Chondrocyte (in vitro differentiated cells): ENCODE results near the gene FBXL16. TPM values are rescaled to one million over a fixed set of nuclear protein-coding genes. Genes with fewer than 3 reads are reported as not detected.

Experiments used
- DNase-seq: peaks from one replicate; pipeline ENCODE4 v3.0.0; 2021; ENCODE audit warnings: mixed read lengths, low spot score
- H3K27ac Mint-ChIP-seq: one replicate; pipeline ENCODE4 v1.8.0; 2021; ENCODE audit warnings: mild to moderate bottlenecking, moderate library complexity, mixed read lengths; ENCODE audit not compliant: unreplicated experiment
- H3K27me3 Mint-ChIP-seq: 2 replicates; pipeline ENCODE4 v1.8.0; 2021; ENCODE audit warnings: low read depth, mixed read lengths
- H3K36me3 Mint-ChIP-seq: 2 replicates; pipeline ENCODE4 v1.8.0; 2021; ENCODE audit warnings: low read depth, mixed read lengths
- H3K4me1 Mint-ChIP-seq: 2 replicates; pipeline ENCODE4 v1.8.0; 2021; ENCODE audit warnings: low read depth, mild to moderate bottlenecking, mixed read lengths
- H3K4me3 Mint-ChIP-seq: one replicate; pipeline ENCODE4 v1.8.0; 2021; ENCODE audit warnings: mild to moderate bottlenecking, moderate library complexity, mixed read lengths; ENCODE audit not compliant: unreplicated experiment
- H3K9me3 Mint-ChIP-seq: 2 replicates; pipeline ENCODE4 v1.8.0; 2021; ENCODE audit warnings: low read depth, mixed read lengths
- total RNA-seq: library from RNA; stranded (reverse); gene quantifications from 3 replicates; pipeline ENCODE4 v1.2.1, GENCODE V29; 2021
- TF ChIP-seq, protein P1 (sequence below): fragments of 200-600 bp; sonication (generic); IDR thresholded peaks from 2 replicates; pipeline ENCODE4 v1.5.0; 2021; ENCODE audit warnings: antibody characterized with exemption, mild to moderate bottlenecking, moderate library complexity

FBXL16 gene
- total RNA-seq, 1 donor from 2014 or later = 0.87 TPM

DNA sequence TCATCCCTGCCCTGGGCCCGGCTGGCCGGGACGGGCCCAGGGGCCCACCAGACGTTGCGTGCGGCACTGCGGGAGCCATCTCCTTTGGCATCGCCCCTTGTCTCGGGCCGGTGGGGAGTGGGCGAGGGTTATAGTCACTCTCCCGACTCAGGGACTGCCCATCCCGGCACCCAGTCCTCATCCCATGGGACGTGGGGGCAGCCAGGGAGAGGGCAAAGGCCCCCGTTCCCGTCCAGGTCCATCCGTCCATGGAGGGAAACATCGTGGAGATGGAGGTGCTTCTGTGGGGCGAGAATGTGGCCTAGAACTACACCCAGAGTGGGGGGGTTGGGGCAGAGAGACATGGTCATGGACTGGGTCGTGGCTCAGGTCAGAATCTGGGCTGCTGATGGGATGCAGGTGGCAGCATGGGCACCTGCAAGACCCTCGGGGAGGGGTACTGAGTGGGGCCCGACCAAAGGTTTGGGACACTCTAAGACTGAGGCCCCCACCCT is 58.9 kb downstream of the FBXL16 start:
- no peaks in the 10 kb centered on the region for H3K36me3 Mint-ChIP-seq
- TF ChIP-seq, protein P1, sequence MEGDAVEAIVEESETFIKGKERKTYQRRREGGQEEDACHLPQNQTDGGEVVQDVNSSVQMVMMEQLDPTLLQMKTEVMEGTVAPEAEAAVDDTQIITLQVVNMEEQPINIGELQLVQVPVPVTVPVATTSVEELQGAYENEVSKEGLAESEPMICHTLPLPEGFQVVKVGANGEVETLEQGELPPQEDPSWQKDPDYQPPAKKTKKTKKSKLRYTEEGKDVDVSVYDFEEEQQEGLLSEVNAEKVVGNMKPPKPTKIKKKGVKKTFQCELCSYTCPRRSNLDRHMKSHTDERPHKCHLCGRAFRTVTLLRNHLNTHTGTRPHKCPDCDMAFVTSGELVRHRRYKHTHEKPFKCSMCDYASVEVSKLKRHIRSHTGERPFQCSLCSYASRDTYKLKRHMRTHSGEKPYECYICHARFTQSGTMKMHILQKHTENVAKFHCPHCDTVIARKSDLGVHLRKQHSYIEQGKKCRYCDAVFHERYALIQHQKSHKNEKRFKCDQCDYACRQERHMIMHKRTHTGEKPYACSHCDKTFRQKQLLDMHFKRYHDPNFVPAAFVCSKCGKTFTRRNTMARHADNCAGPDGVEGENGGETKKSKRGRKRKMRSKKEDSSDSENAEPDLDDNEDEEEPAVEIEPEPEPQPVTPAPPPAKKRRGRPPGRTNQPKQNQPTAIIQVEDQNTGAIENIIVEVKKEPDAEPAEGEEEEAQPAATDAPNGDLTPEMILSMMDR = no peak
- no peak overlapping the region for H3K27ac Mint-ChIP-seq
- H3K9me3 Mint-ChIP-seq = no peaks in the 10 kb centered on the region
- H3K4me3 Mint-ChIP-seq = no peak overlapping the region
- no peaks in the 10 kb centered on the region for H3K27me3 Mint-ChIP-seq
- H3K4me1 Mint-ChIP-seq = peaks cover 18% of the 10 kb centered on the region
- no peak for DNase-seq

DNA sequence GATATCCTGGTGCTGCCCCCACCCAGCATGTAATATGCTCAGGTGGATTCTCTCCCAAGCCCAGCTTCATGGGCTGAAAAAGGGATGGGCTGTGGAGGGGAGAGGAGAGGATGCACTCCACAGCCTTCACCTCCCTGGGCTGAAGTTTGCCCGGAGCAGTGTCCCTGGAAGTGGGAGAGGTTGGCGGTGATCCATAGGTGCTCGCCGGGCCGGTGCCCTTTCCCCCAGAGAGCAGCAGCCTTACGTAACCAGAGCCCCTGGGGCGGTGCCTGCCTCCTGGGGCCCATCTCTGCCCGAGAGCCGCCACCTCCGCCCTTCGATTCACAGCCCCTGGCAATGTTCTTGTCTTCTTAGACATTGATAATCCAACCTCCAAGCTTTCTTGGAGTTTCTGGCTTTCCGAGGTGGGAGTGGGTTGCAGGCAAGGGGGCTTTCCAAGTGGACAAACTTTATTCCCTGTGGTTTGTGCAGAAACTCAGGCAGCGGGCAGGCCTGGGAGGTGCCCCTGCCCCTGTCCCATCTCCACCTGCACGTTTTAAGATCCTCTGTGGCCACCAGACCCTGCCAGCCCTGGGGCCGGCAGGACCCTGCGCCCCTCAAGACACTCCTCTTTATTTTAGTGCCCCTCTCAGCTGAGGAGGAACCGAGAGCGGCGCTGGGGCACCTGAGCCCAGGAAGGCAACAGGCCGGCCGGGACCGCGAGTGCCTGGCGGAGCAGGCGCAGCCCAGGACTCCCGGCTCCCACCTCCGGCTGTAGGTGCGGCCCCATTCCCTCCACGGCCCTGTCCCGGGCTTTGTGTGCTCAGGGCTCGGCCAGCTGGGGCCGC is 59.5 kb downstream of the FBXL16 start:
- Mint-ChIP-seq H3K27ac (no peak overlapping the region), H3K27me3 (no peaks in the 10 kb centered on the region), H3K4me3 (no peak overlapping the region), H3K4me1 (peaks cover 18% of the 10 kb centered on the region), H3K36me3 (no peaks in the 10 kb centered on the region), H3K9me3 (no peaks in the 10 kb centered on the region)
- no peak for DNase-seq
- TF ChIP-seq, protein P1 = no peak

DNA sequence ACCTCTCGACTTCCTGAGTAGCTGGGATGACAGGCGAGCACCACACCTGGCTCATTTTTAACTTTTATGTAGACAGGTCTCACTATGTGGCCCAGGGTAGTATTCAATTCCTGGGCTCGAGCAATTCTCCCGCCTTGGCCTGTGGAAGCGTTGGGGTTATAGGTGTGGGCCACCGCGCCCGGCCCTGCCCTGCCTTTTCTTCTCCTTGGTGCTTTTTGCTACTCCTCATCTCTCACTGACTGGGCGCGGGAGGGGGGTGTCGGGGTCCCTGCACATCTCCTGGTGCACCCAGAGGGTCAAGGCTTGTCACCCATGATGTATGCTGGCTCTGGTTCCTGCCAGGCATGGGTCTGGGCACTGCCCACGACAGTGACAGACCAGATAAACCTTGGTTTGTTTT is 61.0 kb downstream of the FBXL16 start:
- Mint-ChIP-seq H3K4me1 (peaks cover 14% of the 10 kb centered on the region), H3K27ac (peak overlapping the region; percentile 27), H3K4me3 (peak overlapping the region; percentile 35), H3K27me3 (no peaks in the 10 kb centered on the region), H3K36me3 (no peaks in the 10 kb centered on the region), H3K9me3 (no peaks in the 10 kb centered on the region)
- DNase-seq = no peak
- TF ChIP-seq, protein P1 = no peak

DNA sequence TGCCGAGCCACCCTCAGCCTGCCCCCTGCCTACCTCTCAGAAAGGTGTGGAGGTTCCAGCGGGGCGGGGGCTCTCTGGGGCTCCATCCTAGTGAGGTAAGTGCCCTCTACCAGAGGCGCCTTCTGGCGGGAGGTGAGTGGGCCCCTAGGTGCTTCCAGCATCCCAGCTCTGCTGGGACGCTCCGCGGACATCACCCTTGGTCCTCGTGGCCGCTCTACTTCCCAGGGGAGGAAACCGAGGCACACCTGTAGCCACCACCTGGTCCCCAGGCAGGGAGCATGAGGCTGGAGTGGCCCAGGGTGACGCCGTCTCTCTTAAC is 62.6 kb downstream of the FBXL16 start:
- Mint-ChIP-seq H3K27ac (no peak overlapping the region), H3K9me3 (no peaks in the 10 kb centered on the region), H3K4me3 (peak overlapping the region; percentile 66), H3K27me3 (no peaks in the 10 kb centered on the region), H3K36me3 (no peaks in the 10 kb centered on the region), H3K4me1 (peaks cover 8% of the 10 kb centered on the region)
- no peak for DNase-seq
- TF ChIP-seq, protein P1 = no peak

Other genes with a start within 250 kb of the FBXL16 start
- gene CAPN15, start 178.1 kb downstream of the FBXL16 start, total RNA-seq = 28.8 to 32.0 TPM (median 29.7 TPM) in 3 replicates
- gene PRR35, start 145.4 kb downstream of the FBXL16 start, total RNA-seq = not detected in 3 replicates
- gene NHLRC4, start 138.8 kb downstream of the FBXL16 start, total RNA-seq = not detected in 3 replicates
- gene PIGQ, start 135.8 kb downstream of the FBXL16 start, total RNA-seq = 34.1 to 57.1 TPM (median 37.3 TPM) in 3 replicates
- 15.2 to 19.6 TPM (median 19.6 TPM) in 3 replicates for gene RAB40C, start 115.7 kb downstream of the FBXL16 start, total RNA-seq
- 0.36 to 0.56 TPM (median 0.47 TPM) in 3 replicates for gene WFIKKN1, start 74.8 kb downstream of the FBXL16 start, total RNA-seq
- gene METTL26, start 69.5 kb downstream of the FBXL16 start, total RNA-seq = 58.9 to 68.5 TPM (median 68.1 TPM) in 3 replicates
- gene MCRIP2, start 64.0 kb downstream of the FBXL16 start, total RNA-seq = 10.4 to 16.9 TPM (median 15.3 TPM) in 3 replicates
- 17.0 to 36.6 TPM (median 19.2 TPM) in 3 replicates for gene WDR90, start 56.4 kb downstream of the FBXL16 start, total RNA-seq
- gene RHOT2, start 37.7 kb downstream of the FBXL16 start, total RNA-seq = 101 to 109 TPM (median 106 TPM) in 3 replicates
- gene RHBDL1, start 30.1 kb downstream of the FBXL16 start, total RNA-seq = 1.9 to 3.5 TPM (median 3.0 TPM) in 3 replicates
- 89.7 to 139 TPM (median 96.1 TPM) in 3 replicates for gene STUB1, start 25.4 kb downstream of the FBXL16 start, total RNA-seq
- gene JMJD8, start 21.5 kb downstream of the FBXL16 start, total RNA-seq = 38.8 to 56.5 TPM (median 39.2 TPM) in 3 replicates
- 12.6 to 17.7 TPM (median 13.7 TPM) in 3 replicates for gene WDR24, start 15.4 kb downstream of the FBXL16 start, total RNA-seq
- 50.7 to 62.3 TPM (median 58.5 TPM) in 3 replicates for gene METRN, start 9.3 kb upstream of the FBXL16 start, total RNA-seq
- gene ANTKMT, start 15.3 kb upstream of the FBXL16 start, total RNA-seq = 31.6 to 42.4 TPM (median 38.2 TPM) in 3 replicates
- gene CCDC78, start 20.6 kb upstream of the FBXL16 start, total RNA-seq = 1.8 to 3.9 TPM (median 2.5 TPM) in 3 replicates
- gene HAGHL, start 21.3 kb upstream of the FBXL16 start, total RNA-seq = 7.9 to 20.6 TPM (median 15.0 TPM) in 3 replicates
- 20.5 to 26.6 TPM (median 22.1 TPM) in 3 replicates for gene CIAO3, start 35.2 kb upstream of the FBXL16 start, total RNA-seq
- 0.41 TPM in 1 of 3 replicates, not detected in the others for gene MSLN, start 54.9 kb upstream of the FBXL16 start, total RNA-seq
- gene RPUSD1, start 82.6 kb upstream of the FBXL16 start, total RNA-seq = 17.6 to 21.6 TPM (median 19.6 TPM) in 3 replicates
- gene CHTF18, start 82.8 kb upstream of the FBXL16 start, total RNA-seq = 12.8 to 35.9 TPM (median 13.3 TPM) in 3 replicates
- not detected in 3 replicates for gene GNG13, start 94.9 kb upstream of the FBXL16 start, total RNA-seq